NCI-H748 treated with DMSO at 0.1 percent for 48 hours (cell line): ENCODE data around the gene SEMA5A.

Experiments used
- DNase-seq: peaks from one replicate; lab custom pipeline; 2025; lab: John Stamatoyannopoulos, UW

Gene SEMA5A

GRCh38 chr5:9545136-9545991 is 511 bp downstream of the SEMA5A start:
- no peak for DNase-seq

- DNase-seq, result peak; percentile 93
Observed at GRCh38 chr5:9544502-9545135, 1.3 kb downstream of the SEMA5A start.

- peak; percentile 89 for DNase-seq
Observed at GRCh38 chr5:9544056-9544455, 1.8 kb downstream of the SEMA5A start.

- DNase-seq, result no peak
Observed at GRCh38 chr5:9543311-9543920, 2.5 kb downstream of the SEMA5A start.

- DNase-seq, result no peak
Observed at GRCh38 chr5:9540791-9541190, 5.1 kb downstream of the SEMA5A start.

- DNase-seq, result no peak
Observed at GRCh38 chr5:9538504-9538903, 7.4 kb downstream of the SEMA5A start.

- DNase-seq, result no peak
Observed at GRCh38 chr5:9537223-9538141, 8.4 kb downstream of the SEMA5A start.

- no peak for DNase-seq
Observed at GRCh38 chr5:9536717-9537116, 9.2 kb downstream of the SEMA5A start.

GRCh38 chr5:9534881-9535517 is 10.9 kb downstream of the SEMA5A start:
- DNase-seq, result no peak

- DNase-seq, result no peak
Observed at GRCh38 chr5:9533562-9534364, 12.1 kb downstream of the SEMA5A start.

GRCh38 chr5:9533096-9533495 is 12.8 kb downstream of the SEMA5A start:
- DNase-seq, result no peak

GRCh38 chr5:9529513-9529912 is 16.4 kb downstream of the SEMA5A start:
- DNase-seq, result no peak

- DNase-seq, result no peak
Observed at GRCh38 chr5:9529041-9529480, 16.8 kb downstream of the SEMA5A start.

GRCh38 chr5:9524941-9525340 is 20.9 kb downstream of the SEMA5A start:
- DNase-seq, result peak; percentile 45

GRCh38 chr5:9523090-9523823 is 22.6 kb downstream of the SEMA5A start:
- peak; percentile 88 for DNase-seq

- no peak for DNase-seq
Observed at GRCh38 chr5:9519537-9519936, 26.3 kb downstream of the SEMA5A start.

GRCh38 chr5:9516591-9516990 is 29.3 kb downstream of the SEMA5A start:
- no peak for DNase-seq

- DNase-seq, result no peak
Observed at GRCh38 chr5:9515436-9515835, 30.4 kb downstream of the SEMA5A start.

GRCh38 chr5:9514968-9515367 is 30.9 kb downstream of the SEMA5A start:
- DNase-seq, result no peak

GRCh38 chr5:9513827-9514226 is 32.0 kb downstream of the SEMA5A start:
- no peak for DNase-seq
